ENCODE measurements around the gene AGPS. TPM values are rescaled to one million over a fixed set of nuclear protein-coding genes. Genes with fewer than 3 reads are reported as not detected.

AGPS gene
- total RNA-seq, 1 donor from 2014 or later, result 54.4 TPM

DNA sequence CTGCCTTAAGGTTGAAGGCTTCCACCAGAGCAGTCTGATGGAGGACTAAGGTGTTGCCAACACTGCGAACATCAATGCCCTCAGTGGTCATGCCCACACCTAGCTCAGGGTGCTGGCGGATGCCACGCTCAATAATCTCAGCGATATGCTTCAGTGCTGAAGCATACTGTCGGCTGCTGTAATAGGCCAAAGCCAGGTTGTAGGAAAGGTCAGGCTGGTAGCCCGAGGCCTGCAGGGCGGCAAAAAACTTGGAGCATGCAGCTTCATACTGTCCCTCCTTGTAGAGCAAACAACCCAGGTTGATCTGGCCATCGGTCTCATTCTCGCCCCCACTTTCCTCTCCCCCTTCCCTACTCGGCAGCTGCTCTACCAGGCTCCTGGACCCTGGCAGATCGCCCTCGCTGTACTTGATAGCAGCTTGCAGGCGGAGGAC, 159.4 kb downstream of the AGPS start:
- Mint-ChIP-seq H3K27me3 (ENCODE audit: unreplicated experiment) (peaks cover 5% of the 10 kb centered on the region), H3K4me1 (ENCODE audit: unreplicated experiment) (peaks cover 35% of the 10 kb centered on the region), H3K9me3 (ENCODE audit: unreplicated experiment) (no peaks in the 10 kb centered on the region), H3K4me3 (ENCODE audit: unreplicated experiment) (peak overlapping the region; percentile 95), H3K27ac (ENCODE audit: unreplicated experiment) (peak overlapping the region; percentile 100), H3K36me3 (ENCODE audit: low read depth, unreplicated experiment) (no peaks in the 10 kb centered on the region)
- TF ChIP-seq, protein P1, sequence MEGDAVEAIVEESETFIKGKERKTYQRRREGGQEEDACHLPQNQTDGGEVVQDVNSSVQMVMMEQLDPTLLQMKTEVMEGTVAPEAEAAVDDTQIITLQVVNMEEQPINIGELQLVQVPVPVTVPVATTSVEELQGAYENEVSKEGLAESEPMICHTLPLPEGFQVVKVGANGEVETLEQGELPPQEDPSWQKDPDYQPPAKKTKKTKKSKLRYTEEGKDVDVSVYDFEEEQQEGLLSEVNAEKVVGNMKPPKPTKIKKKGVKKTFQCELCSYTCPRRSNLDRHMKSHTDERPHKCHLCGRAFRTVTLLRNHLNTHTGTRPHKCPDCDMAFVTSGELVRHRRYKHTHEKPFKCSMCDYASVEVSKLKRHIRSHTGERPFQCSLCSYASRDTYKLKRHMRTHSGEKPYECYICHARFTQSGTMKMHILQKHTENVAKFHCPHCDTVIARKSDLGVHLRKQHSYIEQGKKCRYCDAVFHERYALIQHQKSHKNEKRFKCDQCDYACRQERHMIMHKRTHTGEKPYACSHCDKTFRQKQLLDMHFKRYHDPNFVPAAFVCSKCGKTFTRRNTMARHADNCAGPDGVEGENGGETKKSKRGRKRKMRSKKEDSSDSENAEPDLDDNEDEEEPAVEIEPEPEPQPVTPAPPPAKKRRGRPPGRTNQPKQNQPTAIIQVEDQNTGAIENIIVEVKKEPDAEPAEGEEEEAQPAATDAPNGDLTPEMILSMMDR (IDR thresholded peaks at IDR 0.05; ENCODE audit: unreplicated experiment), result no peak
- no peak for DNase-seq (ENCODE audit: low spot score)

DNA sequence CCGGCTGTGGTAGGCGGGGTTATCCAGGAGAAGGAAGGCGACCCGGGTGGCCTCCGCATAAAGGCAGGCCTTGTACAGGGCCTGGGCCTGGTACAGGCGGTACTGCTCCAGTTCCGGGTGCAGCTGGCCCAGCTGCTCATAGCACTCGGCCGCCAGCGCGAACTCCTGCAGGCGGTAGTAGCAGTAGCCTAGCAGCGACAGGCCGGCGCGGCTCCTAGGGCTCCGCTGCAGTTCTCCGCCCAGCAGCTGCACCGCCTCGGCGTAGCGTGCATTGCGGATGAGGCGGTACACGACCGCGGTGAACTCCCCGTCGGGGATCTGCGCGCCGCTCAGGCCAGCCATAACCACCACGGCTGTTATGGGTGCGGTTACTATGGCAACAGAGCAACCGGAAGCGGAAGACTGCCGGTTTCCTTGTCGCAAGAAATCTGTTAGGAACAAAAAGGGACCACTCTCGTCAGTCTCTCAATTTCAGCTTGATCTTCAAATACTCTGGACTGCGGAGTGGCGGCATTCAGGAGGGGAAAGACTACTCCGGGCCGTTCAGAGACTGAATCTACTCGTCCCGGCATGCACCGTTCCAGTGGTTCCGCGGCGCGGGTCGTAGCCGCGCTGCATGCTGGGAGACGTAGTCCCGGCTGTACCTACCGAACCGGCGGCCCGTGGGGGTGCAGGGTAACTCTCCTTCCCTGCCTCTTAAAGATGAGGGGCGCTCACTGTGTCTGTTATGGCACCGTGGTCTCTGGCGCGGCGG, 160.0 kb downstream of the AGPS start:
- DNase-seq (ENCODE audit: low spot score), result peak; percentile 85
- H3K36me3 Mint-ChIP-seq (ENCODE audit: low read depth, unreplicated experiment), result no peaks in the 10 kb centered on the region
- H3K27me3 Mint-ChIP-seq (ENCODE audit: unreplicated experiment), result peaks cover 5% of the 10 kb centered on the region
- peak overlapping the region; percentile 100 for H3K27ac Mint-ChIP-seq (ENCODE audit: unreplicated experiment)
- H3K4me3 Mint-ChIP-seq (ENCODE audit: unreplicated experiment), result peak overlapping the region; percentile 95
- TF ChIP-seq, protein P1 (IDR thresholded peaks at IDR 0.05; ENCODE audit: unreplicated experiment), result no peak
- H3K4me1 Mint-ChIP-seq (ENCODE audit: unreplicated experiment), result peaks cover 35% of the 10 kb centered on the region
- H3K9me3 Mint-ChIP-seq (ENCODE audit: unreplicated experiment), result no peaks in the 10 kb centered on the region

DNA sequence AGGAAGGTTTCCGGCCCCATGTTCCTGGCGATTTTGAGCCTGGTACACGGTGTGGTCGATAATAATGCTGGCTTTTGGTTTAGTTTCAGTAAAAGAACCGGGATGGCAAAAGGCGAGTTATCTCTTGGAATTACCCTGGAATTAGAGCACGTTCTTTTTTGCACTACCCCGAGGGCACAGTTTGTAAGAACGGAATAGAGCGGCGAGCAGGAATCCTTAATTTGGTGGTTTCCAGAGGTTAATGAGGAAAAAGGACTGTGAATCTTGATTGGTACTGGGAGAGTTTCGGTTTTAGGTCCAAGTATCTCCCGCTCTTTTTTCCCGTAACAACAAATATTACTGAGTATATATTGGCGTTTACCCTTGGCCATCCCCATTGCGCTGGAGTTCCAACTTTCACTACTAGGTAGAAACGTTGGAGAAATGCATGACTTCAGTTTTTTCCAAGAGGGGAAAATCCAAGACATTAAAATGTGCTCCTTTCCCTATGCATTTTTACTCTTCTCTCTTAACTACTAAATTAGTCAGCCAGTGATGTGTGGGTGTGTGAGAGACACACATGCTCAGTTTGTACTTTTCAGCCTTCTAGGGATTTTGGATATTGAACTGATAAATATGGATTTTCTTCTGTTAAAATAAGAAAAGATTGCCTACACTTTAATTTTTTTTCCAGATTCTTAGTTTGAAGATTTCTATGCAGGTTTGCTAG, 160.8 kb downstream of the AGPS start:
- peak overlapping the region; percentile 100 for H3K27ac Mint-ChIP-seq (ENCODE audit: unreplicated experiment)
- H3K4me3 Mint-ChIP-seq (ENCODE audit: unreplicated experiment), result peak overlapping the region; percentile 95
- no peak for DNase-seq (ENCODE audit: low spot score)
- no peaks in the 10 kb centered on the region for H3K36me3 Mint-ChIP-seq (ENCODE audit: low read depth, unreplicated experiment)
- peaks cover 5% of the 10 kb centered on the region for H3K27me3 Mint-ChIP-seq (ENCODE audit: unreplicated experiment)
- TF ChIP-seq, protein P1 (IDR thresholded peaks at IDR 0.05; ENCODE audit: unreplicated experiment), result no peak
- peaks cover 31% of the 10 kb centered on the region for H3K4me1 Mint-ChIP-seq (ENCODE audit: unreplicated experiment)
- no peaks in the 10 kb centered on the region for H3K9me3 Mint-ChIP-seq (ENCODE audit: unreplicated experiment)

- peaks cover 22% of the 10 kb centered on the region for H3K4me1 Mint-ChIP-seq (ENCODE audit: unreplicated experiment)
- H3K36me3 Mint-ChIP-seq (ENCODE audit: low read depth, unreplicated experiment), result no peaks in the 10 kb centered on the region
- H3K4me3 Mint-ChIP-seq (ENCODE audit: unreplicated experiment), result no peak overlapping the region
- DNase-seq (ENCODE audit: low spot score), result no peak
- H3K27ac Mint-ChIP-seq (ENCODE audit: unreplicated experiment), result no peak overlapping the region
- H3K9me3 Mint-ChIP-seq (ENCODE audit: unreplicated experiment), result no peaks in the 10 kb centered on the region
- TF ChIP-seq, protein P1 (IDR thresholded peaks at IDR 0.05; ENCODE audit: unreplicated experiment), result no peak
- H3K27me3 Mint-ChIP-seq (ENCODE audit: unreplicated experiment), result peaks cover 5% of the 10 kb centered on the region
Measured at GRCh38 chr2:177554365-177554764, 161.8 kb downstream of the AGPS start.

DNA sequence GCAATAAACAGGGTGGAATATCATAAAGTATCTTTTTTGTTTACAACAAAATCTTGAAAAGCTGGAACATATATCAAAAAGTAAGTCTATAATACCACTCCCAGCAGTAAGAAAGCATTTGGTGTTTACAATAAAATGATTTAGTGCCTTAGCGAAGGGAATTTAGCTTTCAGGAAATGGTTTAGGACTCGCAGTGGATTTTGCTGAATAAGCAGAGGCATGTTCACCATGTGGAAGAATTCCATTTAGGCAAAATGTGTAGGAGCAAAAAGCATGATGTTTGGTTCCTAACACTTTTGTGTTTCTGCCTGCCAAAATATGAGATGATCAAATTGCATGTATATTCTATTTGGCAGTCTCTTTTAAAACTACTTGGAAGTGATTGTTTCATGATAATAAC, 163.6 kb downstream of the AGPS start:
- no peak overlapping the region for H3K4me3 Mint-ChIP-seq (ENCODE audit: unreplicated experiment)
- peaks cover 10% of the 10 kb centered on the region for H3K4me1 Mint-ChIP-seq (ENCODE audit: unreplicated experiment)
- peaks cover 5% of the 10 kb centered on the region for H3K27me3 Mint-ChIP-seq (ENCODE audit: unreplicated experiment)
- DNase-seq (ENCODE audit: low spot score), result no peak
- TF ChIP-seq, protein P1 (IDR thresholded peaks at IDR 0.05; ENCODE audit: unreplicated experiment), result no peak
- H3K27ac Mint-ChIP-seq (ENCODE audit: unreplicated experiment), result no peak overlapping the region
- H3K9me3 Mint-ChIP-seq (ENCODE audit: unreplicated experiment), result no peaks in the 10 kb centered on the region
- H3K36me3 Mint-ChIP-seq (ENCODE audit: low read depth, unreplicated experiment), result no peaks in the 10 kb centered on the region

All from endothelial cell (in vitro differentiated cells).